ENCODE results near the gene DFFB.
A peak's percentile ranks its signal among the peaks of the same experiment; 100 is the strongest.

DFFB gene

DNA sequence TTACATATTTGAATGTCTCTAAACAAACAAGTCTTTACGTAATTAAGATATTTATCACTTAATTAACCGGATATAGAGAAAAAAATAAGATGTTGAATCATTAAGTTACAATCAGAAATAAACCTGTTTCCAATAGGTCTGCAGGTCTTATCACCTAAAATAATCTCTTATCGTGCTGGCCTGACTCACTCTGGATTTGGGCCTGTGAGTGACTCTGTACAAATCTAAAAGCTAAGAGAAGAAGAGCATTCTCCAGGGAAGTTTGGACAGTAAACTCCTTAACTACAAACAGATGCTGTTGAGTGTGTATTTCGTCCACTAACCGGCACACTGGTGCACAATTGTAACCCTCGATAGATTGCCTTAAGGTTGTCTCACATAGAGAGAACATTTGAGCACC is 25.6 kb upstream of the DFFB start:
- no peak for DNase-seq

DNA sequence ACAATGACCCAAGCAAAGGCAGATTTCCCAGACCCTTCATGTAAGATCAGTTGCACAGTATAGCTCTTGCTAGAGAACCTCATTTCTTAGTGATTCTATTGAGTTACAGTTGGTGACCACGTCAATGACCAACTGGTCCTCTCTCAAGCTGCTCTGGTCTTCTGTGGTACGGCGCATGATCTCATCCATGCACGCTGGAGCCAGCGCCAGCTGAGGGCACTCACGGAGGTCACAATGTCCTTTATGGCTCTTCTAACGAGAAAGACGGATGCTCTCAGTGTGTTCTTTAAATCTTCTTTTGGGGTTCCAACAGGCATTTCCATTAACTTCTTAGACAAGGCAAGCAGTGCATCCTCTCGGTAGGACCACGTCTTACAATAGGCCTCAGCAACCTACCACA is 22.6 kb upstream of the DFFB start:
- DNase-seq = peak in 6 of 56 donors; percentile 4 to 22 (median 10)

DNA sequence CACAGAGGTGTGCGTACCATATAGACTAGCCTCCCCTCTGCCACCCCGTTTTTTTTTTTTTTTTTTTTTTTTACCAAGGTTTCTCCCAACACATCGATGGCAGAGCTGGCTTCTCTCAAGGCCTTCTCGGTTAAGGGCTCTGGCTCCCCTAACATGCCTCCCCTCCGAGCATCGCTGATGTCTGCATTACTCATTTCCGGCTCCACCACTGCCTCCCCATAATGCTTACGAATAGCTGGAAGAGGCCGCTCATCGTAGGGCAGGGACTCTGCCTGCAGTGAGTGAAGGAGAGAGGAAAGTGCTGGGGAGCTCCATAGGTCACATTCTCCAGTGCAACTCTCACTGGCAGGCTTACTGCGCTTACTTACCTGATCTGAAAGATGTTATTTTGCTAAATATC is 20.9 kb upstream of the DFFB start:
- DNase-seq = no peak

DNA sequence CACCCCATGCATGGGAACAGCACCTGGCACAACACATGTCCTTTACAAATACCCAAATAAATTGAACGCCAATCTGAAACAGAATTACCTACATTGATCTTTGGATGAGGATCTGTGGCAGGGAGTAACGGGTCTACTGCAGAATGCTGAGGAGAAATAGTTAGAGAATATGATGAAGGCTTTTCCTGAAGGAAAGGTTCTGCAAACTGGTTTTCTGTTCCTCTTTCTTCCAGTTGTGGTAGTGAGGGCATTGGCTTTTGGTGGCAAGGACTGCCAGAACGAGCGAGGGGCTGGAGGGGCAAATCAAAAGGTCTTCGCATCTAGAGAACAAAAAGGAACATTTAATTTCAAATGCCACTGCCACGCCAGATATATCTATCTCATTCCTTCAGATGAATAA is 20.1 kb upstream of the DFFB start:
- no peak for DNase-seq

DNA sequence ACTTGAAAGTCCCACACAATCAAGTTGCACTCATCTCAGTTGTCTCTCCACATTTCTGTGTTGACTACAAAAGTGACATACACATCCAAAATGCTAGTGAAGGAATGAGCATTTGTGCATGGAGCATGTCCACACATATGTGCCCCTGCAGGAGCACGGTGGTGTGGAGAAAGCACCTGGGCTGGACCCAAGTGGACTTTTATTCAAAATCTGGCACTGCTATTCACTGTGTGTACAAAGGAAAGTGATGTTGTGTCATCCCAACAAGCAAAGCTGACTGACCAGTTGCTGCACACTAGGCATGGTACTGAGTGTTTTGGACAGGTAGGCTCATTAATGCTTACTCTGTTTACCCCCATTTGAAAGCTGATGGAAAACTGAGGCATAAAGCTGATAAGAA is 19.6 kb upstream of the DFFB start:
- DNase-seq = no peak

DNA sequence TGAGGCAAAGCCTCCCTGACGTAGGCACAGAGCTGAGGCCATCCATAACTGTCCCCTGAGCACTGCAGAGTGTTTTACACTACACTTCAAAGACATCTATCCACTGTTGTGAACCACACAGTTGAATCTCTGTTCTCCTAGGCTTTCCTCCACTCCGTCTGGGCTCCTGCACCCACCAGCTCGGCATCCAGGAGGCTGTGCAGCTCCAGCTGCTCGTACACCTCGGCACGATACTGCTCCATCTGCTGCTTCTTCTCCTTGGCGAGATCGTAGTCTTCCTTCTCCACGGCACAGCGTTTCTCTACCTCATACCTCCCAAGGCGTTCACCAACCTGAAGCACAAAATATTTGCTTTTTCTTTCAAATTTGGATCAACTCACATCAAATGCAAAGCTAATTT is 18.5 kb upstream of the DFFB start:
- no peak for DNase-seq

DNA sequence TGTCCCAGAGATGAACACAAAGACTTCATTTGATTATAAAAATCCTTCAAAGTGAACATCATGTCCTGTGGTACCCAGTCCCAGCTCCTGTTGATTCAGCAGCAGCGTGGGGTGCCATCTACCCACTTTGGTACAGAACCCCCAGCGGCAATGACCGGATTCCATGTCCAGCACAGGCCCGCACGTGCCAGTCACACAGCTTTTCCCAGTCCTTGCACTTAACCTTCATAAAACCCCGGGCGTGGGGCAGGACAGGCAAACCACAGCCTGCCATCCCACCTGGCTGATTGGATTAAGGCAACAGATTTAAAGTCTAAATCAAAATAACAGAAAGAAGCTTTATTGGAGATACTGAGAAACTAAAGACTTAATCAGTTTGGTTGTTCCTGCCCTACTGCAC is 15.8 kb upstream of the DFFB start:
- DNase-seq = no peak

DNA sequence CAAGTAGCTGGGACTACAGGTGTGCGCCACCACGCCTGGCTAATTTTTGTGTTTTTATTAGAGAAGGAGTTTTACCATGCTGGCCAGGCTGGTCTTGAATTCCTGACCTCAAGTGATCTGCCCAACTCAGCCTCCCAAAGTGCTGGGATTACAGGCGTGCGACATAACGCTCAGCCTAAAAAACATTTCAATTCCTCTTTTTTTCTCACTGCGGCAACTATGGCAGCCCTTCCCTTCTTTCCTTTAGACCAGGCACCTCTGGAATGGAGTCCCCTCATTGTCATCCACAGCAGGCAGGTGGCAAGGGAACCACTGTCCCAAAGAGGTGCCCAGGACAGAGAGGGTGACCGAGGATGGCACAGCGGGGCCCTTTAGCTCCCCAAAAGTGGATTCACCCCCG is 14.4 kb upstream of the DFFB start:
- no peak for DNase-seq

DNA sequence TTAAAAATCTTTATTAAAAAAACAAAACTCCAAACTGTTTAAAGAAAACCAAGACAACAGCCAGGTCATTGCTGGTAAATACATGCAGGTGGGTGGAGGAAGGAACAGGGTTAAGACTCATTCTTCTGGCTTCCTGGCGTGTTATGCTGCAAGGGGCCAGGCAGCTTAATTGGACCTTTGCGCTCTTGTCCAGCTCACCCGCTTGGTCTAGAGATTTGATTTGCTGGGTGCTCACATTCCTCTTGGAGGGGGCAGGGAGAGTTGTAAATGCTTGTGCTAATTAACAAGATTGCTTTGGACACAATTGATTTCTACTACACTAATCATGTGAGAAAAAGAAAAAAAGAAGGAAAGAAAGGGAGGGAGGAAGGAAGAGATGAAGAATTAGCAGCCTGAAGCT is 10.7 kb upstream of the DFFB start:
- no peak for DNase-seq

DNA sequence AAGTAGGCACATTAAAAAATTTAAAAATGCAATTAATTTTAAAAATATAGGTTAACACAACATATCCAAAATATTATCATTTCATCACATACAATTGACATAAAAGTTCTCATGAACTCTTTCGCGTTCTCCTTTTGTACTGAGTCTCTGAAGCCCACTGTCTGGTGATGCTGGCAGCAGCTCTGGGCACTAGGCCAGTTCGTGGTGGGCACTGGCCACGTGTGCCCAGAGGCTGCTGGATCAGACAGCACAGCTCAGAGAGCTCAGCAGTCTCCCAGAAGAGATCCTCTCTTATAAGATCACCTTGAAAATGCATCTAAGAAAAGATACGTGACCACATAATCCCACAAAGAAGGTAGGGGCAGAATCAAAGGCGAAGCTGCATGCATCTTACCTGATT is 10.2 kb upstream of the DFFB start:
- DNase-seq = no peak

DNA sequence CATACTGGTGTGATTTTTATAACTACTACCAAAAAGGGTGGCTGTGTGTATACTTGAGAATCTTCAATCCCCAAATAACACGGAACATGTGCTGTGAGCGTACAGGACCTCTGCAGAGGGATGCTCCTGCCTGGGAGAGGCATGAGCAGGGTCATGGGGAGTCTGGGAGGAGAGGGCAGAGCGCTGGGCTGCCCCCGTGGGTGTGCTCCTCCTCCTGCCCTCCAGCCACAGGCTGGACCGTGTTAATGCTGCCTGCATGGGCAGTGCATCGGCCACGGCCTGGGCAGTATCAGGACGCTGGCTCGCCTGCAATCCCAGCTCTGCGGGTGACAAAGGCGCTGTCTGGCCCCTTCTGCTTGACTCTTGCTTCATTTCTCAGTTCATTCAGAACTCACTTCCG is 6.4 kb upstream of the DFFB start:
- no peak for DNase-seq

DNA sequence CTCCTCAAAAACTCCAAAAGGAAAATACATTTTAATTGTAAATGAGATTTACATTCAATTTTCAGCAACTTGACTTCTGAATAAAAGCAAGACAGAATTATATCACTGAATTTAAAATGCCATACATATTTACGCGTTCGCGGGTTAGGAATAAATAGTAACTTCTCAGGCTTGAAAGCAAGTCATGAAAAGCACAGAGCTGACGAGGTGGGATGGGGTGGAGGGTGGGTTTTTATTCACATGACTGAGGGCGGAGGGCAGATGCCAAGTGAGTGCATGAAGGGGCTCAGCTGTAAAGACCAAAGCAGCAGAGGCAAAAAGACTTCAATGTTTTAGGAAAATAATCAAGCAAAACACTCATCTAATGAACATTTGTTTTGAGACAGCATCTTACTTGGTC is 6.0 kb upstream of the DFFB start:
- no peak for DNase-seq

DNA sequence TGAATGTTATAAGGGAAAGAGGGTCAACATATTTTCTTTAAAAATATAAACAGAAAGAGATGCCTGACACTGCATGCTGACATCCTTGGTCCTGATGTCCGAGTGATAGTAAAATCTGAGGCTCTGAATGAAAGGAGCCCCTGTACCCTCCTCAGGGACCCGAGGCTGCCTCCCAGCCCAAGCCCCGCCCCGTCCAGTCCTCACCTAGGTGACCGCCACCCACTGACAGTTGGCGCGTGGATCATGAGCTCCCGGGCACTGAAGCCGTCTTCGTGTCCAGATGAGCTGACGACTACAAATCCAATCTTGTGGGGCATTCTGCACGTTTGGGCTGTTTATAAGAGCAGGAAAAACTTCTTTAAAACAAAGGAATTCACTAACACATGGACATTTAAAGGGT is 5.2 kb upstream of the DFFB start:
- no peak for DNase-seq

DNA sequence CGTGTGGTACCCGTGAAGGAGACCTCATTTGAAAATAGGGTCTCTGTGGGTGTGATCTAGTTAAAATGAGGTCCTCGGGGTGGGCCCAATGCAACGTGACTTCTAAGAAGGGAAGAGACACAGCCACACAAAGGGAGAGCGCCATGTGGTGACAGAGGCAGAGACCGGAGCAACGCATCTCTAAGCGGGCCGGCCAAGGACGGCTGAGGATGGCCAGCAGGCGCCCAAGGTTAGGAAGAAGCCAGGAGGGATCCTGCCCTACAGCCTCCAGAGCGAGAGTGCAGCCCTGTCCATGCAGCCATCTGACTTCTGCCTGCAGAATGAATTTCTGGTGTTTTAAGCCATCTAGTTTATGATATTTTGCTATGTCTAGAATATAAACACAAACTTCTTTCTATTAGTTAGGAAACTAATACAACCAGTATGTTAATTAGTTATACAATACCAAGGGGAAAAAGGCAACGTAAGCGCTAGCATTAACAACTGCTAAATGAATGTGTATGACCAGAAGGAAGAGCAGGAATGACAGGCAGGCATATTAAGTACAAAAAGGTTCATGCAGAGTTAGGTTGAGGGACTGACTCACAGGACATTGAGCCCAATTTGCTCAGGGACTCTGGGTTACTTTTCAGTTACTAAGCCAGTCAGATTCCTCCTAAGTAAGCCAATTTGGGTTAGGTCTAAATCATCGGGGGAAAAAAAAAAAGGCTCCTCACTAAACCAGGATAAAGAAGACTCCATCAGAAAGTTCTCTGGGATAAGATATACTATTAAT is 4.4 kb upstream of the DFFB start:
- no peak for DNase-seq

DNA sequence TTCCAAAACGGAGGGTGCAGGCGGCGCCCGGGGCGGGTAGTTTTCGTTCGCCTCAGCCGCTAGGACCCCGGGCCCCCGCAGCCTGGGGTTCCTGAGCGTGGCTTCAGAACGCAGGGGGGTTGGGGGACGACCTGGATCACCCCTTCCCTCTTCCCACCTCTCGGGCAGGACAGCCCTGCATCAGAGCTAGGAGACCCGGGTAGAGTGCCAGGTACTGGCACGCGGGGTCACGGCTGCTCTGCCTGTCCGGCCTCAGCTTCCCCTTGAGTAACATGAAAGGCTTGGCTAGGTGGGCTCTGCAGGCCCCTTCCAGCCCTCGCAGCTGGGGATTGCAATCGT is 484 bp downstream of the DFFB start:
- peak in 2 of 56 donors; percentile 42 to 57 for DNase-seq

DNA sequence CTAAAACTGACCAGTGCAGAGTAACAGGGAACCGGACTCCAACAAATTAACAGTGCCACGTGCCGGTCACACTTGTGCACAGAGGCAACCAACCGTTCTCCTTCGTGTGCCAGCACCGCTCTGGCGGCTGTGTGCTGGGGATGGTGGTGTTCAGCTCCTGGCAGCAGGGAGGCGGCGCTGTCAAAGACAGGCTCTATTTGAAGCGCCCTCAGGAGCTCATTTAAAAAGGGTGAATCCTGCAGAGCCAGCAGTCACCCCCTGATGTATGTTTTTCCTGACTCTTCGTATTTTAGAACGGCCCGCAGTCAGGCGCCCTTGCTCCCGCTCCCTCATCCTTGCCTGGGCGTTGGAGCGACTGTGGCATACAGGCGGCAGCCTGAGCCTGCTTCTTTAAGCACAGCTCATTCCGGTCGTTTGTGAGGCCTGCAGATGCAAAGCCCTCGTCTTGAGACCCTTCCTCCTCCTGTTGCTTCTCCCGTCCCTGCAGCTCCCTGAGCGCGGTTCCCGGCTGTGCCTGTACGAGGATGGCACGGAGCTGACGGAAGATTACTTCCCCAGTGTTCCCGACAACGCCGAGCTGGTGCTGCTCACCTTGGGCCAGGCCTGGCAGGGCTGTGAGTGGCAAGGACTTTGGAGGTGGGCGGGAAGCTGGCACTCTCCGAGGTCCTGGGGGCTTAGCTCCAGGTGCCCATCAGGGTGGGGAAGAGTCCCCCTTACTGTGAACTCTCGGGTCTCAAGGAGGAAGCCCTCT is 1.1 kb downstream of the DFFB start:
- peak in 47 of 56 donors; percentile 14 to 79 (median 41) for DNase-seq

DNA sequence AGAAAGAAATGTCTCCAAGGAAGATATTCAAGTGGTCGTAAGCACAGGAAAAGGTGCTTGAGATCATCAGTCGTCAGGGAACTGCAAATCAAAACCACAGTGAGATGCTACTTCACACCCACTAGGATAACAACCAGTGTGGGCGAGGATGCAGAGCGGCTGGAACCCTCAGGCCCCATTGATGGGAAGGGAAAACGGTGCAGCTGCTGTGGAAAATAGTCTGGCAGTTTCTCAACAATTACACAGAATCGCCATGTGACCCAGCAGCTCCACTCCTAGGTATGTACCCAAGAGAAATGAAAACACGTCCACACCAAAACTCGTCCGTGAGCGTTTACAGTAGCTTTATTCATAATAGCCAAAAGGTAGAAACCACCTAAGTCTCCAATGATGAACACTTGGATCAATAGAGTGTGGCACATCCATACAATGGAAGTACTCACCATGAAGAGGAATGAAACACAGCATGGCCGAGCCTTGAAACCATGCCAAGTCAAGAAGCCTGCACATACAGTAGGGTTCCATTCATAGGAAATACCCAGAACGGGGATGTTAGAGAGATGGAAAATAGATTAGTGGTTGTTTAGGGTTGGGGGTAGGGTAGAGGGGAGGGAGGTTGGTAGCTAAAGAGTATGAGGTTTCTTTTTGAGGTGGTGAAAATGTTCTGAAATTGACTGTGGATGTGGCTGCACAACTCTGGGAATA is 6.1 kb downstream of the DFFB start:
- DNase-seq = peak in 31 of 56 donors; percentile 4 to 57 (median 31)

DNA sequence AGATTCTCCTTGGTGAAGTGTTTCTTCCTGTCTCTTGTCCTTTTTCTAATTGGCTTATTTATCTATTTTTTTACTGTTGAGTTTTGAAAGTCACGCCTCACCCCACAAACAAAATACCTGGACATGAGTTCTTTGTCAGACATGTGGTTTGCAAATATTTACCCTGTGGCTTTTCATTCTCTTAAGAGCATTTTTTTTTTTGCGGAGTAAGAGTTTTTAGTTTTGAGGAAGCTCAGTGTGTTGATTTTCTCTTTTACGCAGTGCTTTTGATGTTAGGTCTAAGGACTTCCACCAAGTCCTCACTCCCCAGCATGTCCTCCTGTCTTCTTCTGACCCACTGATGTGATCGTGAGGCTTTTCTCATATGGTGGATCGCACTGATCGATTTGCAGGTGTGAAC is 7.6 kb downstream of the DFFB start:
- no peak for DNase-seq

DNA sequence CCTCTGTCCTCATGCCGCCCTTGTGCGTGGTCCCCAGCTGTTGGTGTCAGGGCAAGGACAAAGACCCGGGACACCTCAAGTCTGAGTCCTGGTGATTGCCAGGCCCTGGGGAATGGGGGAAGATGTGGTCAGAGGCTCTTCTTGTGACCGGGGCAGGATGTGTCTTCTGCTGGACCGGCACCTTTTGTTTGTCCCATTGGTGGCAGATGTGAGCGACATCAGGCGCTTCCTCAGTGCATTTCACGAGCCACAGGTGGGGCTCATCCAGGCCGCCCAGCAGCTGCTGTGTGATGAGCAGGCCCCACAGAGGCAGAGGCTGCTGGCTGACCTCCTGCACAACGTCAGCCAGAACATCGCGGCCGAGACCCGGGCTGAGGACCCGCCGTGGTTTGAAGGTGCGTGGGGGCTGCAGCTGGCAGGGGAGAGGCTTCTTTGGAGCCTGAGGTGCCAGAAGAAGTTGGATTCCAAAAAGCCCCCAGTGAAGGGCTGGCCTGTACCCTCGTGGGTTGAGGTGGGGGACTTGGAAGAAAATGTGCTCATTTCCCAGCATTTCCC is 8.4 kb downstream of the DFFB start:
- DNase-seq = no peak

DNA sequence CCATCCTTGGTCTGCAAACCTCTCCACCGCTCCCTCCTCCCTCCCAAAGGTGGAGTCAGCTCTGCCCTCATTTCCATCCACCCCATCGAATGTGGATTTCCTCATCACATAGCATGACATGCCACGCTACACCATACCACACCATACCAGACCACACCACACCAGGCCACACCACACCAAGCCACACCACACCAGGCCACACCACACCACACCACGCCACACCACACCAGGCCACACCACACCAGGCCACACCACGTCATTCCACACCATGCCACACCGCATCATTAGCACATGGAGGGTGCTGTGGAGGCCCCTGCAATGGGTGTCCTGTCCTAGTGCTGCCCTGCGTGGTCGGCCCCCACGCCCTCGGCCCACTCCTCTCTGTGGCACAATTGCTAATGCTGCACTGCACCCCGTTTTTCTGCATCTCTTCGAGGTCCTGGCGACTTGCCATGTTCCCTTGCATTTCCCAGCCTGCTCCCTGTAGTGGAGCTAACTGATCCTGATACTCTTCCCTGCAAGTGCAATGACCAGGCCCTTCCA is 11.3 kb downstream of the DFFB start:
- DNase-seq = no peak

DNA sequence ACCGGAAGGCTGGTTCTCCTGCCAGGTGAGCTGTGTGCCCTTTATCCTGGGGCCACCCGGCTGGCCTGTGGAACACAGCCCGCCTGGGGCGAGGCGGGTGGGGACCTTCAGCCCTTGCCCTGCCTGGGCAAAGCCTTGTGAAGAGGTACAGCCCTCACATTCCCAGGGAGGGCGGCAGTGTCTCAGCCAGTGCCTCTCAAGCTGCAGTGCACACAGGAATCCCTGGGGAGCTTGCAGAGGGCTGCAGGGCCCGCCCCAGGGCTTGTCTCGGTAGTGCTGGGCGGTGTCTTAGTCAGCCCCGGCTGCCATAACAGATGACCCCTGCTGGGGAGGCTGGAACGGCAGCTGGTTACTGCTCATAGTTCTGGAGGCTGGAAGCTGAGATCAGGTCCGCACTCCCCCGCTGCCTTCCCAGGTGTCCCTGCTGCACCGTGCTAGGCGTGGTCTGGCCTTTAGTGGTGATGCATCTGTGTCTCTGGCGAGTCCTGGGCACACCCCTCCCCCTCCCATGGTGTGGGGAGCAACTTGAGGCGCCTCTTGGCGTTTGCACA is 12.6 kb downstream of the DFFB start:
- no peak for DNase-seq

DNA sequence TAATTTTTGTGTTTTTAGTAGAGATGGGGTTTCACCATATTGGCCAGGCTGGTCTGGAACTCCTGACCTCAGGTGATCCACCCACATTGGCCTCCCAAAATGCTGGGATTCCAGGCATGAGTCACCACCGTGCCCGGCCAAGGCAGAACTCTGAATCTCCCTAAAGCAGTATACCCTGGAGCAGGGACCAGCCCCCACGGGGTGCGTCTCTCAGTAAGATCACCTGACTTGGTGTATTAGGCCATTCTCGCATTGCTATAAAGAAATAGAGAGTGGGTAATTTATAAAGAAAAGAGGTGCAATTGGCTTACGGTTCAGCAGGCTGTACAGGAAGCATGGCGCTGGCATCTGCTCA is 14.2 kb downstream of the DFFB start:
- DNase-seq = no peak
